ENCODE results near the gene TSPO2. TPM values are rescaled to one million over a fixed set of nuclear protein-coding genes. Genes with fewer than 3 reads are reported as not detected.
A peak's percentile ranks its signal among the peaks of the same experiment; 100 is the strongest.

Gene TSPO2
- total RNA-seq, 1 donor from 2014 or later: not detected

DNA sequence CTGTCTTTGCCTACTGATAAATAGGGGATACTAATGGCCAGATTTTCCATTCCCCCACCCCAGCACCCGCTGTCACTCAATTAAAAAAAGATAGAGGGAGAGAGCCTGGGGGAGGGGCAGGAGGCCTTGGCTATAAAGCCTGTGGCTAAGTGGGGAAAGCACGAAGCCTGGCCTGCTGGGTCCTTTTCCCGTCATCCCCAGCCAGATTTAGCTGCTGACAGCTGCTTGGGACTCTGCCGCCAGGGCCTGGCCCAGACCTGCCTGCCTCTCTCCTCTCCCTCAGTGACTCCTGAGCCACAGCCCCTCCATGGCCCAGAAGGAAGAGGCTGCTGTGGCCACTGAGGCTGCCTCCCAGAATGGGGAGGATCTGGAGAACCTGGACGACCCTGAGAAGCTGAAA lies 10.8 kb downstream of the TSPO2 start, which contains the start of gene APOBEC2:
Gene APOBEC2 (plus strand): TSS at position 162 of the 400 bp plus-strand sequence. CDS start 146 bp downstream, at position 308.
- Histone ChIP-seq H3K27ac (no peak within 1 kb of the TSS), H3K4me1 (peaks cover 11% of the 10 kb centered on the region), H3K27me3 (ENCODE audit: low read depth) (no peaks in the 10 kb centered on the region), H3K36me3 (no peaks in the 10 kb centered on the region), H3K9me3 (no peaks in the 10 kb centered on the region), H3K4me3 (no peak within 1 kb of the TSS)
- ATAC-seq: peak; percentile 15 to 40
- intact Hi-C loops (cut with DNase I): no loop called here
- DNase-seq: no peak
- TF ChIP-seq, protein P1, sequence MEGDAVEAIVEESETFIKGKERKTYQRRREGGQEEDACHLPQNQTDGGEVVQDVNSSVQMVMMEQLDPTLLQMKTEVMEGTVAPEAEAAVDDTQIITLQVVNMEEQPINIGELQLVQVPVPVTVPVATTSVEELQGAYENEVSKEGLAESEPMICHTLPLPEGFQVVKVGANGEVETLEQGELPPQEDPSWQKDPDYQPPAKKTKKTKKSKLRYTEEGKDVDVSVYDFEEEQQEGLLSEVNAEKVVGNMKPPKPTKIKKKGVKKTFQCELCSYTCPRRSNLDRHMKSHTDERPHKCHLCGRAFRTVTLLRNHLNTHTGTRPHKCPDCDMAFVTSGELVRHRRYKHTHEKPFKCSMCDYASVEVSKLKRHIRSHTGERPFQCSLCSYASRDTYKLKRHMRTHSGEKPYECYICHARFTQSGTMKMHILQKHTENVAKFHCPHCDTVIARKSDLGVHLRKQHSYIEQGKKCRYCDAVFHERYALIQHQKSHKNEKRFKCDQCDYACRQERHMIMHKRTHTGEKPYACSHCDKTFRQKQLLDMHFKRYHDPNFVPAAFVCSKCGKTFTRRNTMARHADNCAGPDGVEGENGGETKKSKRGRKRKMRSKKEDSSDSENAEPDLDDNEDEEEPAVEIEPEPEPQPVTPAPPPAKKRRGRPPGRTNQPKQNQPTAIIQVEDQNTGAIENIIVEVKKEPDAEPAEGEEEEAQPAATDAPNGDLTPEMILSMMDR (IDR thresholded peaks at IDR 0.05): no peak

GRCh38 chr6:41054511-41054910 lies 12.2 kb downstream of the TSPO2 start:
- Histone ChIP-seq H3K27me3 (ENCODE audit: low read depth) (no peaks in the 10 kb centered on the region), H3K9me3 (no peaks in the 10 kb centered on the region), H3K36me3 (no peaks in the 10 kb centered on the region), H3K4me1 (peaks cover 11% of the 10 kb centered on the region), H3K27ac (no peak overlapping the region), H3K4me3 (no peak overlapping the region)
- intact Hi-C loops (cut with DNase I): no loop called here
- ATAC-seq (no peak), DNase-seq (no peak)
- TF ChIP-seq, protein P1 (IDR thresholded peaks at IDR 0.05): no peak

GRCh38 chr6:41055149-41055548 lies 12.9 kb downstream of the TSPO2 start:
- no peak for DNase-seq
- H3K4me1 ChIP-seq: peaks cover 11% of the 10 kb centered on the region
- TF ChIP-seq, protein P1 (IDR thresholded peaks at IDR 0.05): no peak
- no peaks in the 10 kb centered on the region for H3K27me3 ChIP-seq (ENCODE audit: low read depth)
- H3K4me3 ChIP-seq: no peak overlapping the region
- intact Hi-C loops (cut with DNase I): no loop called here
- H3K36me3 ChIP-seq: no peaks in the 10 kb centered on the region
- no peak overlapping the region for H3K27ac ChIP-seq
- no peaks in the 10 kb centered on the region for H3K9me3 ChIP-seq
- ATAC-seq: no peak

DNA sequence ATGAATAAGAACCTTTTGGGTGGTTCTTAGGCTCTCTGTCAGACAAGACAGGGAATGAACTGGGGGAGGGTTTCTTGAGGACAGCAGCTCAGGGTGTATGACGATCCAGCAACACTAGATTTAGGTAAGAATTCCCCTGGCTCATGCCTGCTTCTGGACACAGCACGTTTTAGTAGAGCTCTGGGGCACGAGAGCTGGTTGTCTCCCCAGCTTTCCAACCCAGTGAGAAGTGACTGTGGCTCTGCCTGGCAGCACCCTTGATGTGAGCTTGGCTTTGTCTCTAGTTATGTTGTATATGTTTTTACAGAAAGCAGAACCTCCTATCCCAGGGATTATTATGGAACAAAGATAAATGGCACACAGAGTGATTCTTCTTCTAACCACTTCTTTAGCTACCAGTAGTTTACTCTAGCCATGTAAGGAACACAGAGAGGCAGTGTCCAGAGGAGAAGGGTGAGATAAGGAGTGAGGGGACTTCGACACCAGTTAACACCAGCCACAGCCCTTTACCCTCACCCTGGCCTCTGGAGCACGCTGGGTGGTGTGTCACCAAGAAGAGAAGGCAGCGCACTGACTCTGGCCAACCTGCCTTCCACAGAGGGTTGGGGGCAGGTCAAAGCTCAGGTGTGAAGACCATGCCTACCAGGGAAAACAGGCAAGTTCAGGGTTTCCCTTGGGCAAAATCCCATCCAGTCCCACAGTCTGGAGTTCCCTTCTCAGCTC lies 14.7 kb downstream of the TSPO2 start:
- Histone ChIP-seq H3K27me3 (ENCODE audit: low read depth) (no peaks in the 10 kb centered on the region), H3K36me3 (peaks cover 7% of the 10 kb centered on the region), H3K9me3 (no peaks in the 10 kb centered on the region), H3K27ac (no peak overlapping the region), H3K4me3 (no peak overlapping the region), H3K4me1 (peaks cover 15% of the 10 kb centered on the region)
- TF ChIP-seq, protein P1 (IDR thresholded peaks at IDR 0.05): no peak
- no peak for DNase-seq
- ATAC-seq: no peak
- intact Hi-C loops (cut with DNase I): no loop called here

GRCh38 chr6:41058783-41059181 lies 16.5 kb downstream of the TSPO2 start:
- Histone ChIP-seq H3K9me3 (no peaks in the 10 kb centered on the region), H3K27me3 (ENCODE audit: low read depth) (no peaks in the 10 kb centered on the region), H3K27ac (no peak overlapping the region), H3K4me3 (no peak overlapping the region), H3K36me3 (peaks cover 8% of the 10 kb centered on the region), H3K4me1 (peaks cover 12% of the 10 kb centered on the region)
- ATAC-seq: no peak
- TF ChIP-seq, protein P1 (IDR thresholded peaks at IDR 0.05): no peak
- no peak for DNase-seq
- intact Hi-C loops (cut with DNase I): no loop called here

Data from lower lobe of right lung (tissue), 2 donors.